ENCODE data around the gene TGFBR3L.

GRCh38 chr19:7920519-7921301 is 6.1 kb downstream of the TGFBR3L start:
- TF ChIP-seq ZNF274 (IDR thresholded peaks at IDR 0.05; ENCODE audit: low read depth, low read length) (no peak), YY1 (IDR thresholded peaks at IDR 0.05; ENCODE audit: insufficient read depth, insufficient read length) (no peak), SUZ12 (IDR thresholded peaks at IDR 0.05; ENCODE audit: extremely low read depth, insufficient read depth, insufficient read length) (no peak)
